ENCODE data around the gene PTCD2. TPM values are rescaled to one million over a fixed set of nuclear protein-coding genes. Genes with fewer than 3 reads are reported as not detected.

Gene PTCD2
- total RNA-seq, 4 donors from 2014 or later, result 3.5 to 7.1 (median 5.8) TPM

- 96% methylated on average over 1 of the region's 1 CpG for whole genome bisulfite sequencing
- Histone ChIP-seq H3K4me1 (peaks cover 7 to 33% (median 27%) of the 10 kb centered on the region in 4 donors), H3K27me3 (no peaks in the 10 kb centered on the region), H3K4me3 (no peak overlapping the region), H3K36me3 (no peaks in the 10 kb centered on the region), H3K27ac (replicated peaks in 1 of 4) (peak overlapping the region in 1 of 4 donors; percentile 22), H3K9me3 (no peaks in the 10 kb centered on the region)
- no peak for DNase-seq (ENCODE audit: extremely low spot score)
- intact Hi-C loops (cut with DNase I), result loop anchor here (5.0 to 10.0 kb wide), 4 partner anchors 84 to 477 kb away; partner anchors contain the start of gene TNPO1
- TF ChIP-seq POLR2AphosphoS5 (IDR thresholded peaks at IDR 0.05) (no peak), EP300 (IDR thresholded peaks at IDR 0.05) (no peak), CTCF (IDR thresholded peaks at IDR 0.05) (no peak), POLR2A (IDR thresholded peaks at IDR 0.05; ENCODE audit: low read depth) (no peak)
These were observed 48.1 kb downstream of the PTCD2 start for GRCh38 chr5:72368271-72368670.

GRCh38 chr5:72369301-72369700 is 49.1 kb downstream of the PTCD2 start:
- H3K27ac ChIP-seq (replicated peaks in 1 of 4), result peak overlapping the region in 2 of 4 donors; percentile 22

GRCh38 chr5:72369711-72370110 is 49.5 kb downstream of the PTCD2 start:
- H3K27me3 ChIP-seq, result no peaks in the 10 kb centered on the region
- H3K36me3 ChIP-seq, result no peaks in the 10 kb centered on the region
- no peaks in the 10 kb centered on the region for H3K9me3 ChIP-seq
- no peak overlapping the region for H3K4me3 ChIP-seq
- intact Hi-C loops (cut with DNase I), result loop anchor here (5.0 to 10.0 kb wide), 4 partner anchors 83 to 475 kb away; partner anchors contain the start of gene TNPO1
- no peak for DNase-seq (ENCODE audit: extremely low spot score)
- H3K27ac ChIP-seq (replicated peaks in 1 of 4), result peak overlapping the region in 1 of 4 donors; percentile 22
- WGBS, result 85% methylated on average over 3 of the region's 3 CpGs
- peaks cover 7 to 33% (median 27%) of the 10 kb centered on the region in 4 donors for H3K4me1 ChIP-seq
- TF ChIP-seq POLR2A (IDR thresholded peaks at IDR 0.05; ENCODE audit: low read depth) (no peak), CTCF (IDR thresholded peaks at IDR 0.05) (no peak), POLR2AphosphoS5 (IDR thresholded peaks at IDR 0.05) (no peak), EP300 (IDR thresholded peaks at IDR 0.05) (no peak)

More at GRCh38 chr5:72369301-72369700, 49.1 kb downstream of the PTCD2 start:
- H3K4me1 ChIP-seq, result peaks cover 7 to 33% (median 27%) of the 10 kb centered on the region in 4 donors
- no peaks in the 10 kb centered on the region for H3K9me3 ChIP-seq
- H3K36me3 ChIP-seq, result no peaks in the 10 kb centered on the region
- no peak for TF ChIP-seq EP300 (IDR thresholded peaks at IDR 0.05)
- intact Hi-C loops (cut with DNase I), result loop anchor here (5.0 to 10.0 kb wide), 4 partner anchors 83 to 476 kb away; partner anchors contain the start of gene TNPO1
- DNase-seq (ENCODE audit: extremely low spot score), result no peak
- H3K4me3 ChIP-seq, result no peak overlapping the region
- H3K27me3 ChIP-seq, result no peaks in the 10 kb centered on the region
- 58% methylated on average over 1 of the region's 1 CpG for WGBS

GRCh38 chr5:72372331-72372730 is 52.2 kb downstream of the PTCD2 start:
- DNase-seq (ENCODE audit: extremely low spot score), result no peak
- H3K27me3 ChIP-seq, result no peaks in the 10 kb centered on the region
- no peaks in the 10 kb centered on the region for H3K36me3 ChIP-seq
- H3K4me1 ChIP-seq, result peaks cover 4 to 31% (median 29%) of the 10 kb centered on the region in 4 donors
- no peak overlapping the region for H3K4me3 ChIP-seq
- intact Hi-C loops (cut with DNase I), result no loop called here
- H3K9me3 ChIP-seq, result no peaks in the 10 kb centered on the region
- WGBS, result 69% methylated on average over 1 of the region's 1 CpG
- no peak overlapping the region for H3K27ac ChIP-seq (replicated peaks in 1 of 4)
- TF ChIP-seq POLR2AphosphoS5 (IDR thresholded peaks at IDR 0.05) (no peak), POLR2A (IDR thresholded peaks at IDR 0.05; ENCODE audit: low read depth) (no peak), CTCF (IDR thresholded peaks at IDR 0.05) (no peak), EP300 (IDR thresholded peaks at IDR 0.05) (no peak)

GRCh38 chr5:72372923-72373322 is 52.8 kb downstream of the PTCD2 start:
- WGBS, result 79% methylated on average over 4 of the region's 4 CpGs
- H3K4me3 ChIP-seq, result no peak overlapping the region
- H3K27me3 ChIP-seq, result no peaks in the 10 kb centered on the region
- DNase-seq (ENCODE audit: extremely low spot score), result no peak
- H3K36me3 ChIP-seq, result no peaks in the 10 kb centered on the region
- no peak for TF ChIP-seq POLR2A (IDR thresholded peaks at IDR 0.05; ENCODE audit: low read depth)
- TF ChIP-seq EP300 (IDR thresholded peaks at IDR 0.05), result no peak
- no peak for TF ChIP-seq POLR2AphosphoS5 (IDR thresholded peaks at IDR 0.05)
- TF ChIP-seq CTCF (IDR thresholded peaks at IDR 0.05), result no peak
- peaks cover 5 to 35% (median 34%) of the 10 kb centered on the region in 4 donors for H3K4me1 ChIP-seq
- intact Hi-C loops (cut with DNase I), result no loop called here
- H3K9me3 ChIP-seq, result no peaks in the 10 kb centered on the region
- H3K27ac ChIP-seq (replicated peaks in 1 of 4), result no peak overlapping the region

Measured in esophagus muscularis mucosa (tissue), 4 donors.